Activated CD8-positive, alpha-beta memory T cell treated with anti-CD3 and anti-CD28 coated beads for 36 hours (primary cell): ENCODE data around the gene COL8A1. TPM values are rescaled to one million over a fixed set of nuclear protein-coding genes. Genes with fewer than 3 reads are reported as not detected.

Experiments
- CTCF ChIA-PET: fragments of 350-600 bp; sonication (Branson Sonifier 250); formaldehyde crosslinking; loops from one replicate; lab custom pipeline; 2021; ENCODE audit warnings: antibody characterized with exemption; lab: Charles Lee
- POLR2A ChIA-PET: fragments of 350-600 bp; sonication (Branson Sonifier 250); formaldehyde crosslinking; loops from one replicate; lab custom pipeline; 2021; ENCODE audit warnings: antibody characterized with exemption; lab: Charles Lee
- total RNA-seq, 2 experiments: library from RNA; stranded (reverse); gene quantifications; one replicate each; pipeline ENCODE4 v1.2.3, GENCODE V29; 2021

COL8A1 gene
- total RNA-seq, 2 experiments from 2014 or later: 0.06 TPM; not detected in 1

GRCh38 chr3:99637016-99637367 is 1.4 kb upstream of the COL8A1 start:
- ChIA-PET POLR2A (no interaction called here), CTCF (no interaction called here)

- ChIA-PET CTCF (no interaction called here), POLR2A (no interaction called here)
Measured at GRCh38 chr3:99637368-99638111, 854 bp upstream of the COL8A1 start.

GRCh38 chr3:99639579-99639978 is 1.2 kb downstream of the COL8A1 start:
- ChIA-PET POLR2A (no interaction called here), CTCF (no interaction called here)

GRCh38 chr3:99640214-99640851 is 1.9 kb downstream of the COL8A1 start:
- ChIA-PET CTCF (no interaction called here), POLR2A (no interaction called here)

- CTCF ChIA-PET: no interaction called here
- POLR2A ChIA-PET: no interaction called here
Measured at GRCh38 chr3:99641480-99641879, 3.1 kb downstream of the COL8A1 start.

GRCh38 chr3:99641982-99642381 is 3.6 kb downstream of the COL8A1 start:
- ChIA-PET POLR2A (no interaction called here), CTCF (no interaction called here)

GRCh38 chr3:99644017-99644416 is 5.6 kb downstream of the COL8A1 start:
- ChIA-PET POLR2A (no interaction called here), CTCF (interaction anchor here (1.6 kb wide), 1 partner anchor 29 kb away, joined by 3 read pairs; no protein-coding TSS in a partner anchor)

GRCh38 chr3:99644746-99645145 is 6.4 kb downstream of the COL8A1 start:
- POLR2A ChIA-PET: no interaction called here
- CTCF ChIA-PET: interaction anchor here (1.6 kb wide), 1 partner anchor 28 kb away, joined by 3 read pairs; no protein-coding TSS in a partner anchor

GRCh38 chr3:99645277-99646106 is 7.1 kb downstream of the COL8A1 start:
- POLR2A ChIA-PET: no interaction called here
- CTCF ChIA-PET: interaction anchor here (1.0 to 1.6 kb wide), 2 partner anchors 21 to 27 kb away, joined by 3 read pairs; no protein-coding TSS in a partner anchor

GRCh38 chr3:99646107-99646435 is 7.7 kb downstream of the COL8A1 start:
- POLR2A ChIA-PET: no interaction called here
- CTCF ChIA-PET: interaction anchor here (1.0 kb wide), 1 partner anchor 22 kb away, joined by 3 read pairs; no protein-coding TSS in a partner anchor

- ChIA-PET CTCF (no interaction called here), POLR2A (no interaction called here)
Measured at GRCh38 chr3:99647081-99647480, 8.7 kb downstream of the COL8A1 start.

GRCh38 chr3:99648101-99648500 is 9.7 kb downstream of the COL8A1 start:
- POLR2A ChIA-PET: no interaction called here
- CTCF ChIA-PET: no interaction called here

- ChIA-PET POLR2A (no interaction called here), CTCF (no interaction called here)
Measured at GRCh38 chr3:99648516-99648915, 10.1 kb downstream of the COL8A1 start.

- POLR2A ChIA-PET: no interaction called here
- CTCF ChIA-PET: no interaction called here
Measured at GRCh38 chr3:99651531-99651930, 13.1 kb downstream of the COL8A1 start.

- POLR2A ChIA-PET: no interaction called here
- CTCF ChIA-PET: no interaction called here
Measured at GRCh38 chr3:99656624-99657023, 18.2 kb downstream of the COL8A1 start.

- CTCF ChIA-PET: no interaction called here
Measured at GRCh38 chr3:99658274-99658673, 19.9 kb downstream of the COL8A1 start.

GRCh38 chr3:99659032-99659431 is 20.6 kb downstream of the COL8A1 start:
- ChIA-PET CTCF (no interaction called here), POLR2A (no interaction called here)

More at GRCh38 chr3:99658274-99658673, 19.9 kb downstream of the COL8A1 start:
- POLR2A ChIA-PET: interaction anchor here (0.7 kb wide), 1 partner anchor 1475 kb away, joined by 3 read pairs; no protein-coding TSS in a partner anchor

GRCh38 chr3:99659951-99660350 is 21.6 kb downstream of the COL8A1 start:
- ChIA-PET POLR2A (no interaction called here), CTCF (no interaction called here)

- POLR2A ChIA-PET: no interaction called here
Measured at GRCh38 chr3:99662838-99663570, 24.6 kb downstream of the COL8A1 start.

More at GRCh38 chr3:99662838-99663570, 24.6 kb downstream of the COL8A1 start:
- CTCF ChIA-PET: no interaction called here
